D341Med (cell line): Measurements from ENCODE around the gene ZNF717.
"Not testable (repeated sequence)": the region's sequence is repeated elsewhere in the genome, so short reads cannot be mapped to it uniquely, and the experiment has no call there.

Experiments
- DNase-seq: peaks from one replicate; pipeline ENCODE4 v3.0.0; 2012; ENCODE audit warnings: low spot score

Gene ZNF717

GRCh38 chr3:75785081-75785755 lies at the start of gene ZNF717:
TSS of gene ZNF717 (minus strand) at chr3:75785549. CDS start at chr3:75783362, 2,187 bp downstream.
- peak; percentile 68 for DNase-seq

- DNase-seq, result not testable (repeated sequence)
Measured at GRCh38 chr3:75831076-75831475, 45.7 kb upstream of the ZNF717 start.

GRCh38 chr3:75818019-75818418 lies 32.7 kb upstream of the ZNF717 start:
- not testable (repeated sequence) for DNase-seq

- not testable (repeated sequence) for DNase-seq
Measured at GRCh38 chr3:75816287-75817180, 31.2 kb upstream of the ZNF717 start.

GRCh38 chr3:75814797-75815196 lies 29.4 kb upstream of the ZNF717 start:
- no peak for DNase-seq

GRCh38 chr3:75782506-75782905 lies 2.8 kb downstream of the ZNF717 start:
- DNase-seq, result no peak

GRCh38 chr3:75781079-75781745 lies 4.1 kb downstream of the ZNF717 start:
- no peak for DNase-seq

GRCh38 chr3:75777742-75778141 lies 7.6 kb downstream of the ZNF717 start:
- DNase-seq, result not testable (repeated sequence)

GRCh38 chr3:75771631-75772030 lies 13.7 kb downstream of the ZNF717 start:
- not testable (repeated sequence) for DNase-seq

GRCh38 chr3:75768303-75769017 lies 16.9 kb downstream of the ZNF717 start:
- no peak for DNase-seq

GRCh38 chr3:75737831-75738493 lies 47.4 kb downstream of the ZNF717 start:
- DNase-seq, result no peak

- no peak for DNase-seq
Measured at GRCh38 chr3:75727985-75728384, 57.4 kb downstream of the ZNF717 start.

GRCh38 chr3:75692061-75692460 lies 93.3 kb downstream of the ZNF717 start:
- no peak for DNase-seq

- no peak for DNase-seq
Measured at GRCh38 chr3:75687323-75687722, 98.0 kb downstream of the ZNF717 start.
